MM.1S (cell line): Measurements from ENCODE around the gene SAMMSON.

ENCODE experiments used
- DNase-seq: peaks from one replicate; pipeline ENCODE4 v3.0.0-alpha.2; 2015
- H2AFZ ChIP-seq: fragments of 300-600 bp; sonication (generic); 2 replicates; pipeline ENCODE4 v1.6.0; 2016; ENCODE audit warnings: antibody characterized with exemption, low read length
- H3F3A ChIP-seq: fragments of 300-600 bp; sonication (generic); 2 replicates; pipeline ENCODE4 v1.6.1; 2016; ENCODE audit warnings: mild to moderate bottlenecking, antibody characterized with exemption, low read length, moderate library complexity, mixed read lengths; ENCODE audit not compliant: insufficient read depth
- H3K27ac ChIP-seq: fragments of 300-600 bp; sonication (generic); 2 replicates; pipeline ENCODE4 v1.5.1; 2016; ENCODE audit warnings: mild to moderate bottlenecking, low read length
- H3K27me3 ChIP-seq: fragments of 300-600 bp; sonication (generic); replicated peaks from 2 replicates; pipeline ENCODE4 v1.6.0; 2016; ENCODE audit warnings: low read length; ENCODE audit not compliant: insufficient read depth
- H3K36me3 ChIP-seq: fragments of 300-600 bp; sonication (generic); replicated peaks from 2 replicates; pipeline ENCODE4 v1.6.1; 2016; ENCODE audit warnings: mild to moderate bottlenecking, low read length, mixed read lengths; ENCODE audit not compliant: insufficient read depth
- H3K4me1 ChIP-seq: fragments of 300-600 bp; sonication (generic); 2 replicates; pipeline ENCODE4 v1.6.1; 2016; ENCODE audit warnings: low read length, mixed read lengths
- H3K4me2 ChIP-seq: fragments of 300-600 bp; sonication (generic); 2 replicates; pipeline ENCODE4 v1.6.0; 2016; ENCODE audit warnings: low read depth, low read length
- H3K4me3 ChIP-seq: fragments of 300-600 bp; sonication (generic); 2 replicates; pipeline ENCODE4 v1.5.1; 2016; ENCODE audit warnings: low read length, mixed read lengths
- H3K79me2 ChIP-seq: fragments of 300-600 bp; sonication (generic); 2 replicates; pipeline ENCODE4 v1.6.1; 2016; ENCODE audit warnings: mixed run types, low read length, mixed read lengths
- H3K9ac ChIP-seq: fragments of 300-600 bp; sonication (generic); 2 replicates; pipeline ENCODE4 v1.6.1; 2016; ENCODE audit warnings: low read length, mixed read lengths
- H3K9me2 ChIP-seq: fragments of 300-600 bp; sonication (generic); replicated peaks from 2 replicates; pipeline ENCODE4 v1.6.1; 2016; ENCODE audit warnings: mild to moderate bottlenecking, low read length, mixed read lengths; ENCODE audit not compliant: insufficient read depth
- H3K9me3 ChIP-seq: fragments of 300-600 bp; sonication (generic); replicated peaks from 2 replicates; pipeline ENCODE4 v1.6.1; 2016; ENCODE audit warnings: mild to moderate bottlenecking, low read length, mixed read lengths; ENCODE audit not compliant: insufficient read depth
- H4K20me1 ChIP-seq: fragments of 300-600 bp; sonication (generic); 2 replicates; pipeline ENCODE4 v1.6.1; 2016; ENCODE audit warnings: mild to moderate bottlenecking, low read length, moderate library complexity, mixed read lengths; ENCODE audit not compliant: insufficient read depth
- EZH2 ChIP-seq: fragments of 300-600 bp; sonication (generic); optimal IDR thresholded peaks from 2 replicates; pipeline ENCODE3; 2017; ENCODE audit warnings: low read depth, mild to moderate bottlenecking, antibody characterized with exemption, low read length, mixed read lengths
- EZH2phosphoT487 ChIP-seq: fragments of 300-600 bp; sonication (generic); IDR thresholded peaks from 2 replicates; pipeline ENCODE4 v1.6.1; 2018; ENCODE audit warnings: antibody characterized with exemption, low read length
- TF ChIP-seq, protein P1 (sequence below): fragments of 300-600 bp; sonication (generic); IDR thresholded peaks from 2 replicates; pipeline ENCODE4 v1.5.1; 2016; ENCODE audit warnings: antibody characterized with exemption, low read length, mixed read lengths

The SAMMSON gene

DNA sequence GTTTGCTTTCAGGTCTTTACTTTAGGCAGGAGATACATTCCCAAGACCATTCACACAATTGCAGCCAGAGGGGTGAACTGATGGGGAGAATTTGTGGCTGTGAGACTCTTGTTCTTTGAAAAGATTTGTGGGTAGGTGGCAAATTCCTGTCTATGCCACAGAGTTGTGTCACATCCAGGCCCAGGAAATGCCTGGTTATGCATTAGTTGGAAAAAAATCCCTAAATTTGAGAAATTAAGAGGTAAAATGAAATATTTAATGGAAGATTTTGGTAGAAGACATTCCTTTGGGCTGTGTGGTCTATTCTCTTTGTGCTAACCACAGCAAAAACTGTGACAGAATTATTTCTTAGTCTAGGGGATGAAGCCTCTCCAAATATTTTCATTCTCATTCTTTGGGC is 28.8 kb downstream of the SAMMSON start:
- TF ChIP-seq, protein P1, sequence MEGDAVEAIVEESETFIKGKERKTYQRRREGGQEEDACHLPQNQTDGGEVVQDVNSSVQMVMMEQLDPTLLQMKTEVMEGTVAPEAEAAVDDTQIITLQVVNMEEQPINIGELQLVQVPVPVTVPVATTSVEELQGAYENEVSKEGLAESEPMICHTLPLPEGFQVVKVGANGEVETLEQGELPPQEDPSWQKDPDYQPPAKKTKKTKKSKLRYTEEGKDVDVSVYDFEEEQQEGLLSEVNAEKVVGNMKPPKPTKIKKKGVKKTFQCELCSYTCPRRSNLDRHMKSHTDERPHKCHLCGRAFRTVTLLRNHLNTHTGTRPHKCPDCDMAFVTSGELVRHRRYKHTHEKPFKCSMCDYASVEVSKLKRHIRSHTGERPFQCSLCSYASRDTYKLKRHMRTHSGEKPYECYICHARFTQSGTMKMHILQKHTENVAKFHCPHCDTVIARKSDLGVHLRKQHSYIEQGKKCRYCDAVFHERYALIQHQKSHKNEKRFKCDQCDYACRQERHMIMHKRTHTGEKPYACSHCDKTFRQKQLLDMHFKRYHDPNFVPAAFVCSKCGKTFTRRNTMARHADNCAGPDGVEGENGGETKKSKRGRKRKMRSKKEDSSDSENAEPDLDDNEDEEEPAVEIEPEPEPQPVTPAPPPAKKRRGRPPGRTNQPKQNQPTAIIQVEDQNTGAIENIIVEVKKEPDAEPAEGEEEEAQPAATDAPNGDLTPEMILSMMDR: no peak
- no peak for TF ChIP-seq EZH2phosphoT487
- TF ChIP-seq EZH2: no peak
- Histone ChIP-seq H3K79me2 (no peaks in the 10 kb centered on the region), H3K27me3 (no peaks in the 10 kb centered on the region), H3K9me2 (no peaks in the 10 kb centered on the region), H3K4me1 (no peaks in the 10 kb centered on the region), H2AFZ (no peak overlapping the region), H3K4me3 (no peak overlapping the region), H3K36me3 (no peaks in the 10 kb centered on the region), H3K9me3 (no peaks in the 10 kb centered on the region), H3K4me2 (no peak overlapping the region), H4K20me1 (no peaks in the 10 kb centered on the region), H3K9ac (no peak overlapping the region), H3F3A (no peaks in the 10 kb centered on the region), H3K27ac (no peak overlapping the region)
- DNase-seq: no peak

- no peak for DNase-seq
- TF ChIP-seq EZH2phosphoT487 (no peak), EZH2 (no peak)
- TF ChIP-seq, protein P1: no peak
Measured at GRCh38 chr3:70038693-70039092, 39.2 kb downstream of the SAMMSON start.

DNA sequence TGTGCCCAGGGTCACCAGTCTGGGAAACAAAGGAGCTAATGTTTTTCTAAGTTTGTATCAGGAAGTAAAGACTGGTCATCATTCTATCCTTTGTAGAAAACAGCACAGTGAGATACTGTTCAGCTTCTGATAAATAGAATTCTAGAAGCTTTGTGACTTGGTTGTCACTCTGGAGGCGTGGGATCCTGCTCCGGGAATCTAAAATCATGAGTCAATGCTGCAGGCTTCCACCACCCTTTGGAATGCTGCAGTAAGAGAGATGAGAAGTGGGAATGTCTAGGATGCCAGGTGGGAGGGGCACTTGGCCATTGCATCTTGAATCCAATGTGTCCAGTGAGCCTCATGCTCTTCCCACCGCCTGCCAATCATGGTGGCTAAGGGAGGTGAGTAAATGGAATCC is 40.9 kb downstream of the SAMMSON start:
- Histone ChIP-seq H3K27me3 (no peaks in the 10 kb centered on the region), H3K4me1 (no peaks in the 10 kb centered on the region), H3K9me3 (no peaks in the 10 kb centered on the region), H3K27ac (no peak overlapping the region), H3K4me2 (no peak overlapping the region), H3K9ac (no peak overlapping the region), H3F3A (no peaks in the 10 kb centered on the region), H4K20me1 (no peaks in the 10 kb centered on the region), H3K79me2 (no peaks in the 10 kb centered on the region), H3K36me3 (no peaks in the 10 kb centered on the region), H3K9me2 (no peaks in the 10 kb centered on the region), H3K4me3 (no peak overlapping the region), H2AFZ (no peak overlapping the region)
- TF ChIP-seq EZH2 (no peak), EZH2phosphoT487 (no peak)
- TF ChIP-seq, protein P1: no peak
- DNase-seq: no peak

More at GRCh38 chr3:70038693-70039092, 39.2 kb downstream of the SAMMSON start:
- Histone ChIP-seq H3K4me3 (no peak overlapping the region), H4K20me1 (no peaks in the 10 kb centered on the region), H3K9me3 (no peaks in the 10 kb centered on the region), H3K27ac (no peak overlapping the region), H3K4me1 (no peaks in the 10 kb centered on the region), H3K27me3 (no peaks in the 10 kb centered on the region), H3K9ac (no peak overlapping the region), H3K79me2 (no peaks in the 10 kb centered on the region), H2AFZ (no peak overlapping the region), H3K9me2 (no peaks in the 10 kb centered on the region), H3F3A (no peaks in the 10 kb centered on the region), H3K36me3 (no peaks in the 10 kb centered on the region), H3K4me2 (no peak overlapping the region)

- no peak for DNase-seq
- Histone ChIP-seq H3K9me2 (no peaks in the 10 kb centered on the region), H3K4me3 (no peak overlapping the region), H3K27ac (no peak overlapping the region), H3F3A (no peaks in the 10 kb centered on the region), H3K9me3 (no peaks in the 10 kb centered on the region), H3K27me3 (no peaks in the 10 kb centered on the region), H4K20me1 (no peaks in the 10 kb centered on the region), H2AFZ (no peak overlapping the region), H3K4me1 (no peaks in the 10 kb centered on the region), H3K79me2 (no peaks in the 10 kb centered on the region), H3K36me3 (no peaks in the 10 kb centered on the region), H3K4me2 (no peak overlapping the region), H3K9ac (no peak overlapping the region)
- TF ChIP-seq, protein P1: no peak
- TF ChIP-seq EZH2 (no peak), EZH2phosphoT487 (no peak)
Measured at GRCh38 chr3:70042641-70043040, 43.1 kb downstream of the SAMMSON start.
